A549 (cell line): ENCODE results near the gene AKR1A1. TPM values are rescaled to one million over a fixed set of nuclear protein-coding genes. Genes with fewer than 3 reads are reported as not detected.

Experiments
- ATAC-seq, 2 experiments: fragments of 200-7000 bp in 1 of 2; fragments of >200 bp in 1 of 2; cut with Nextera tagmentation in 1 of 2; cut with Tn5 transposase in 1 of 2; 3 replicates each; pipeline versions ENCODE4 v1.8.0 to v1.9.1; 2018 to 2020; ENCODE audit warnings: mild to moderate bottlenecking in 1 of 2, moderate library complexity in 1 of 2
- CTCF ChIA-PET: fragments of 300-600 bp; sonication (Branson Sonifier 250); formaldehyde crosslinking; extraction: SDS; loops from one replicate; lab custom pipeline; 2021; ENCODE audit warnings: antibody characterized with exemption, inconsistent platforms; lab: Yijun Ruan, JAX
- POLR2A ChIA-PET: fragments of 350-600 bp; formaldehyde crosslinking; extraction: SDS; loops from one replicate; lab custom pipeline; 2021; ENCODE audit warnings: antibody characterized with exemption, inconsistent platforms; lab: Yijun Ruan, JAX
- DNase-seq, 2 experiments: peaks; one replicate each; pipeline versions ENCODE4 v3.0.0 to v3.0.0-alpha.2; 2011 to 2016; ENCODE audit warnings: low read depth in 1 of 2, low spot score in 1 of 2
- FAIRE-seq: peaks from 2 replicates; lab custom pipeline; 2011; peaks lifted over from hg19 to GRCh38; lab: Jason Lieb, UNC
- H3K27ac ChIP-seq, 2 experiments: fragments of >200 bp; sonication (Bioruptor Twin); formaldehyde crosslinking; 3 replicates each; pipeline ENCODE4 v1.5.1; 2016 to 2017
- H3K4me1 ChIP-seq: fragments of >200 bp; sonication (Bioruptor Twin); formaldehyde crosslinking; 3 replicates; pipeline ENCODE4 v1.6.1; 2016
- H3K4me2 ChIP-seq: fragments of >200 bp; sonication (Bioruptor Twin); formaldehyde crosslinking; 3 replicates; pipeline ENCODE4 v1.6.1; 2016
- H3K4me3 ChIP-seq: fragments of >200 bp; sonication (Bioruptor Twin); formaldehyde crosslinking; 3 replicates; pipeline ENCODE4 v1.5.1; 2016
- H3K9me3 ChIP-seq: fragments of >200 bp; sonication (Bioruptor Twin); formaldehyde crosslinking; 3 replicates; pipeline ENCODE4 v1.6.1; 2016
- EHMT2 ChIP-seq: fragments of 200-600 bp; sonication (generic); IDR thresholded peaks from 2 replicates; pipeline ENCODE4 v1.6.1; 2016; ENCODE audit warnings: antibody characterized with exemption, low read depth, mild to moderate bottlenecking, moderate library complexity
- FOSB ChIP-seq: fragments of 250-450 bp; sonication (Bioruptor Pico); IDR thresholded peaks from 2 replicates; pipeline ENCODE4 v1.5.0; 2020; ENCODE audit warnings: mild to moderate bottlenecking, moderate library complexity
- MAFK ChIP-seq: fragments of 450-650 bp; IDR thresholded peaks from 2 replicates; pipeline ENCODE4 v1.6.1; 2014; ENCODE audit not compliant: partially characterized antibody
- MAZ ChIP-seq: fragments of 150-350 bp; IDR thresholded peaks from 2 replicates; pipeline ENCODE4 v1.6.1; 2014; ENCODE audit warnings: antibody characterized with exemption, low read depth, low read length, borderline replicate concordance
- NR3C1 ChIP-seq: fragments of >200 bp; sonication (Bioruptor Twin); formaldehyde crosslinking; IDR thresholded peaks from 3 replicates; pipeline ENCODE4 v1.6.1; 2017
- RFX5 ChIP-seq: fragments of 450-650 bp; IDR thresholded peaks from 2 replicates; pipeline ENCODE4 v1.7.1; 2014; ENCODE audit warnings: antibody characterized with exemption, mild to moderate bottlenecking, moderate library complexity
- TFCP2L1 ChIP-seq: fragments of 250-450 bp; sonication (Bioruptor Pico); IDR thresholded peaks from 2 replicates; pipeline ENCODE4 v1.5.0; 2021; ENCODE audit warnings: mild to moderate bottlenecking
- TP53 ChIP-seq: fragments of 250-450 bp; sonication (Bioruptor Pico); IDR thresholded peaks from 2 replicates; pipeline ENCODE4 v1.5.0; 2021; ENCODE audit warnings: mild to moderate bottlenecking, moderate library complexity
- WGBS: methylation state at CpG from one replicate; pipeline ENCODE4 v1.1.6; 2017; ENCODE audit errors: missing lambda C conversion rate; 5-methylcytosine and 5-hydroxymethylcytosine counted together
- polyA plus RNA-seq, 4 experiments: library from polyadenylated mRNA; depleted of rRNA in 3 of 4; stranded (reverse); fragments of >200 nt; fragmentation: RNase III in 1 of 4; extraction: RNeasy Plus Mini Kit Qiagen cat#74134 plus additional on column Dnase treatment in 1 of 4; gene quantifications; 2 replicates in 3 of 4; 3 replicates in 1 of 4; pipeline ENCODE4 v1.2.3, GENCODE V29; 2011 to 2017
- TF ChIP-seq, protein P1 (sequence below): fragments of 250-450 bp; sonication (Bioruptor Pico); IDR thresholded peaks from 2 replicates; pipeline ENCODE4 v1.5.0; 2020; ENCODE audit warnings: low read depth, mild to moderate bottlenecking, moderate library complexity
- TF ChIP-seq, protein P2 (sequence below): IDR thresholded peaks from 2 replicates; pipeline ENCODE4 v1.6.1; 2012; ENCODE audit warnings: low read depth, borderline replicate concordance
- TF ChIP-seq, protein P3 (sequence below): fragments of 200-600 bp; sonication (generic); IDR thresholded peaks from 2 replicates; pipeline ENCODE4 v1.6.1; 2016; ENCODE audit warnings: antibody characterized with exemption, mild to moderate bottlenecking, moderate library complexity
- TF ChIP-seq, protein P4 (sequence below): fragments of 150-350 bp; IDR thresholded peaks from 2 replicates; pipeline ENCODE4 v1.6.1; 2014; ENCODE audit warnings: low read depth, mild to moderate bottlenecking, low read length
- TF ChIP-seq, protein P5 (sequence below): fragments of >200 bp; sonication (Bioruptor Twin); formaldehyde crosslinking; IDR thresholded peaks from 3 replicates; pipeline ENCODE4 v1.5.1; 2016

Gene AKR1A1
- polyA plus RNA-seq, 2 of the 4 experiments (the other 2 are of a cell fraction) = 89.0 to 110 TPM

DNA sequence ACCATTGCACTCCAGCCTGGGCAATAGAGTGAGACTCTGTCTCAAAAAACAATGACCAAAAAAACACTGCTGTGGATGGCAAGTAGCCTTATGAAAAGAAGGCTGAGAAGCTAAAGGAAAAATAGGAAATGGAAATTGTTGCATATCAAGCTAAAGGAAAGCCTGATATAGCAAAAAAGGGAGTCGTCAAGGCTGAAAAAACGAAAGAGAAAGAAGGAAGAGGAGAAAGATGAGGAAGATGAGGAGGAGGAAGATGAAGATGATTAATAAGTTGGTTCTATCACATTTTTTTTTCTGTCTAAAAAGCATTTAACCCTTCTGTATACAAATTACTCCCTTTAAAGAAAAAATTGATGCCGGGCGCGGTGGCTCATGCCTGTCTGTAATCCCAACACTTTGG lies 18.8 kb upstream of the AKR1A1 start:
- ChIA-PET CTCF (interaction anchor here (0.6 kb wide), 1 partner anchor 518 kb away, joined by 3 read pairs; no protein-coding TSS in a partner anchor), POLR2A (interaction anchor here (0.6 kb wide), 1 partner anchor 72 kb away, joined by 3 read pairs; no protein-coding TSS in a partner anchor)
- no peak overlapping the region for H3K4me2 ChIP-seq
- no peak for FAIRE-seq
- H3K4me3 ChIP-seq = no peak overlapping the region
- peaks cover 5% of the 10 kb centered on the region; the same call in 1 of the 3 replicates for H3K4me1 ChIP-seq
- DNase-seq = no peak
- no peak for ATAC-seq
- H3K27ac ChIP-seq = no peak overlapping the region
- no peaks in the 10 kb centered on the region for H3K9me3 ChIP-seq
- 80% methylated on average over 5 of the region's 5 CpGs for WGBS
- TF ChIP-seq TP53 (CRISPR knock-in tag) = no peak
- no peak for TF ChIP-seq RFX5
- TF ChIP-seq, protein P1, sequence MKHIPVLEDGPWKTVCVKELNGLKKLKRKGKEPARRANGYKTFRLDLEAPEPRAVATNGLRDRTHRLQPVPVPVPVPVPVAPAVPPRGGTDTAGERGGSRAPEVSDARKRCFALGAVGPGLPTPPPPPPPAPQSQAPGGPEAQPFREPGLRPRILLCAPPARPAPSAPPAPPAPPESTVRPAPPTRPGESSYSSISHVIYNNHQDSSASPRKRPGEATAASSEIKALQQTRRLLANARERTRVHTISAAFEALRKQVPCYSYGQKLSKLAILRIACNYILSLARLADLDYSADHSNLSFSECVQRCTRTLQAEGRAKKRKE (CRISPR knock-in tag) = no peak
- TF ChIP-seq NR3C1 = no peak

DNA sequence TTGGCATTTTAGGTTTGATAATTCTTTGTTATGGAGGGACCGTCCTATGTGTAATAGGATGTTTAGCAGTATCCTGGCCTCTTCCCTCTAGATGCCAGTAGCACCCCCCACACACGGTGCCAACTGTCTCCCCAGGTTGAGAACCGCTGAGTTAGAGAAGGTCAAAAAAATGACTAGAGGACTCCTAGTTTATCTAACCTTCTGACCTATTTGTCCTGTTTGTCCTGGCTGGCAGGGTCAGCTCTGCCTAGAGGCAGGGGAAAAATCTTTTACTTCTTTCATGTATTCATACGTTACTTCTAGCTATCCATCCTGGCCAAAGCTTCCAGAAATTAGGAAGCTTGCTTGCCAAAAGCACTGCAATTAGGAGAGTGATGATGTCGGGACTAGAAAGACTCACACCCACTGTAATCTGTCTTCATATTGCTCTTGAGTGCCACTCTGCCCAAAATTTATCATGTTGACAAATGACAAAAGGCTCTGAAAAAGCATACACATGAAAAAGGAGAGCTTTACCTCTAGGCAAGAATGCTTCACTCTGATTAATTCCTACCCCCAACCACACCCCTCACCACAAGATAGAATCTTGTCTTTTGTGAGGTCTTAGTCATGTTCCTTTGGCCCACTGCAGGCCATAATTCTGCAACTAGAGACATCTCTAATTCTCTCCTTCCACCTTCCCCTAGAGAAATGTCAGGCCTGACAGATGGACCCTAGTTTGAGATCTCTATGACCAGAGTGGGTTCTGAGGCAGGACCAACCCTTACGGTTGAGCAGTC lies 14.4 kb upstream of the AKR1A1 start:
- ChIA-PET CTCF (interaction anchor here (0.9 to 1.9 kb wide), 3 partner anchors 14 to 189 kb away, joined by 3 to 5 read pairs (median 3); partner anchors contain the start of gene AKR1A1), POLR2A (interaction anchor here (1.1 to 1.6 kb wide), 2 partner anchors 14 to 15 kb away, joined by 4 to 6 read pairs; partner anchors contain the start of genes AKR1A1 and PRDX1)
- DNase-seq = no peak
- no peaks in the 10 kb centered on the region for H3K9me3 ChIP-seq
- WGBS = 73% methylated on average over 6 of the region's 6 CpGs
- no peak for FAIRE-seq
- H3K4me1 ChIP-seq = no peaks in the 10 kb centered on the region
- no peak overlapping the region for H3K4me3 ChIP-seq
- H3K4me2 ChIP-seq = no peak overlapping the region
- TF ChIP-seq FOSB (CRISPR knock-in tag) (no peak), MAZ (no peak), MAFK (no peak)
- TF ChIP-seq, all 56 proteins: peak for 0
- H3K27ac ChIP-seq = no peak overlapping the region
- no peak for ATAC-seq

DNA sequence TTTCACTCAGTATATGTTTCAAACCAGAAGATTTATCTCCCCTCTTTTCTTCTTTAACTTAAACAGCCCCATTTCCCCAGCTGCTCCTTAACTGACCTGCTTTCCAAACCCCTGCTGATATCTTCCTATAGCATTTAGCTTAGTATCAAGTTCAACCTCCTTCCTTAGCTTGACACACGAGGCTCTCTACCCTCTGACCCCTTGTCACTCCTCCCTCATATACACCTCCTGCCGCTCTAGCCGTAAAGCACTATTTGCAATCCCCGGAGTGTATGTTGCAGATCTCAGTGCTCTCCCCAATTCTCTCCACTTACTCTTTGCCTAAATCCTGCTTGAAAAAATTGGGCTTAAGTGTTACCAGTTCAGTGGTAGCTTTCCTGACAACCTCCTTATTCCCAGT lies 13.7 kb upstream of the AKR1A1 start:
- ATAC-seq (no peak), FAIRE-seq (no peak)
- no peaks in the 10 kb centered on the region for H3K9me3 ChIP-seq

DNA sequence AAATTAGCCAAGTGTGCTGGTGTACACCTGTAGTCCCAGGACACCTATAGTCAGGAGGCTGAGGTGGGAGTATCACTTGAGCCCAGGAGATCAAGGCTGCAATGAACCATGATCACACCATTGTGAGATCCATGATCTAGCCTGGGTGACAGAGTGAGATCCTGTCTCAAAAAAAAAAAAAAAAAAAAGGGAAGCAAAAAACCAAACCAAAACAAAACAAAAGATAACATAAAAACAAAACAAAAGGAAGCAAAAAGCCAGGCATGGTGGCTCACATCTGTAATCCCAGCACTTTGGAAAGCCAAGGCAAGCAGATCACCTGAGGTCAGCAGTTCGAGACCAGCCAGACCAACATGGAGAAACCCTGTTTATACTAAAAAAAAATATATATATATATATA lies 9.4 kb upstream of the AKR1A1 start:
- H3K9me3 ChIP-seq = no peaks in the 10 kb centered on the region
- no peak for ATAC-seq
- H3K4me1 ChIP-seq = peaks cover 8% of the 10 kb centered on the region; the same call in 2 of the 3 replicates
- 100% methylated on average over 1 of the region's 1 CpG for WGBS
- no peak for DNase-seq
- POLR2A ChIA-PET = interaction anchor here (2.4 kb wide), 1 partner anchor 20 kb away, joined by 7 read pairs; the partner anchor contains the start of gene PRDX1
- H3K27ac ChIP-seq = no peak overlapping the region
- no peak for FAIRE-seq
- CTCF ChIA-PET = interaction anchor here (0.8 kb wide), 1 partner anchor 29 kb away, joined by 5 read pairs; no protein-coding TSS in a partner anchor
- no peak overlapping the region for H3K4me2 ChIP-seq
- H3K4me3 ChIP-seq = no peak overlapping the region
- TF ChIP-seq, protein P2, sequence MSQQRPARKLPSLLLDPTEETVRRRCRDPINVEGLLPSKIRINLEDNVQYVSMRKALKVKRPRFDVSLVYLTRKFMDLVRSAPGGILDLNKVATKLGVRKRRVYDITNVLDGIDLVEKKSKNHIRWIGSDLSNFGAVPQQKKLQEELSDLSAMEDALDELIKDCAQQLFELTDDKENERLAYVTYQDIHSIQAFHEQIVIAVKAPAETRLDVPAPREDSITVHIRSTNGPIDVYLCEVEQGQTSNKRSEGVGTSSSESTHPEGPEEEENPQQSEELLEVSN = no peak
- TF ChIP-seq, protein P3, sequence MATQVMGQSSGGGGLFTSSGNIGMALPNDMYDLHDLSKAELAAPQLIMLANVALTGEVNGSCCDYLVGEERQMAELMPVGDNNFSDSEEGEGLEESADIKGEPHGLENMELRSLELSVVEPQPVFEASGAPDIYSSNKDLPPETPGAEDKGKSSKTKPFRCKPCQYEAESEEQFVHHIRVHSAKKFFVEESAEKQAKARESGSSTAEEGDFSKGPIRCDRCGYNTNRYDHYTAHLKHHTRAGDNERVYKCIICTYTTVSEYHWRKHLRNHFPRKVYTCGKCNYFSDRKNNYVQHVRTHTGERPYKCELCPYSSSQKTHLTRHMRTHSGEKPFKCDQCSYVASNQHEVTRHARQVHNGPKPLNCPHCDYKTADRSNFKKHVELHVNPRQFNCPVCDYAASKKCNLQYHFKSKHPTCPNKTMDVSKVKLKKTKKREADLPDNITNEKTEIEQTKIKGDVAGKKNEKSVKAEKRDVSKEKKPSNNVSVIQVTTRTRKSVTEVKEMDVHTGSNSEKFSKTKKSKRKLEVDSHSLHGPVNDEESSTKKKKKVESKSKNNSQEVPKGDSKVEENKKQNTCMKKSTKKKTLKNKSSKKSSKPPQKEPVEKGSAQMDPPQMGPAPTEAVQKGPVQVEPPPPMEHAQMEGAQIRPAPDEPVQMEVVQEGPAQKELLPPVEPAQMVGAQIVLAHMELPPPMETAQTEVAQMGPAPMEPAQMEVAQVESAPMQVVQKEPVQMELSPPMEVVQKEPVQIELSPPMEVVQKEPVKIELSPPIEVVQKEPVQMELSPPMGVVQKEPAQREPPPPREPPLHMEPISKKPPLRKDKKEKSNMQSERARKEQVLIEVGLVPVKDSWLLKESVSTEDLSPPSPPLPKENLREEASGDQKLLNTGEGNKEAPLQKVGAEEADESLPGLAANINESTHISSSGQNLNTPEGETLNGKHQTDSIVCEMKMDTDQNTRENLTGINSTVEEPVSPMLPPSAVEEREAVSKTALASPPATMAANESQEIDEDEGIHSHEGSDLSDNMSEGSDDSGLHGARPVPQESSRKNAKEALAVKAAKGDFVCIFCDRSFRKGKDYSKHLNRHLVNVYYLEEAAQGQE = no peak
- TF ChIP-seq, protein P4, sequence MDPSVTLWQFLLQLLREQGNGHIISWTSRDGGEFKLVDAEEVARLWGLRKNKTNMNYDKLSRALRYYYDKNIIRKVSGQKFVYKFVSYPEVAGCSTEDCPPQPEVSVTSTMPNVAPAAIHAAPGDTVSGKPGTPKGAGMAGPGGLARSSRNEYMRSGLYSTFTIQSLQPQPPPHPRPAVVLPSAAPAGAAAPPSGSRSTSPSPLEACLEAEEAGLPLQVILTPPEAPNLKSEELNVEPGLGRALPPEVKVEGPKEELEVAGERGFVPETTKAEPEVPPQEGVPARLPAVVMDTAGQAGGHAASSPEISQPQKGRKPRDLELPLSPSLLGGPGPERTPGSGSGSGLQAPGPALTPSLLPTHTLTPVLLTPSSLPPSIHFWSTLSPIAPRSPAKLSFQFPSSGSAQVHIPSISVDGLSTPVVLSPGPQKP = no peak
- TF ChIP-seq MAZ (no peak), EHMT2 (no peak)

More for the DNA sequence above, 13.7 kb upstream of the AKR1A1 start:
- no peak overlapping the region for H3K4me3 ChIP-seq
- 75% methylated on average over 4 of the region's 4 CpGs for WGBS
- TF ChIP-seq MAZ (no peak), TFCP2L1 (CRISPR knock-in tag) (no peak)
- TF ChIP-seq, protein P5, sequence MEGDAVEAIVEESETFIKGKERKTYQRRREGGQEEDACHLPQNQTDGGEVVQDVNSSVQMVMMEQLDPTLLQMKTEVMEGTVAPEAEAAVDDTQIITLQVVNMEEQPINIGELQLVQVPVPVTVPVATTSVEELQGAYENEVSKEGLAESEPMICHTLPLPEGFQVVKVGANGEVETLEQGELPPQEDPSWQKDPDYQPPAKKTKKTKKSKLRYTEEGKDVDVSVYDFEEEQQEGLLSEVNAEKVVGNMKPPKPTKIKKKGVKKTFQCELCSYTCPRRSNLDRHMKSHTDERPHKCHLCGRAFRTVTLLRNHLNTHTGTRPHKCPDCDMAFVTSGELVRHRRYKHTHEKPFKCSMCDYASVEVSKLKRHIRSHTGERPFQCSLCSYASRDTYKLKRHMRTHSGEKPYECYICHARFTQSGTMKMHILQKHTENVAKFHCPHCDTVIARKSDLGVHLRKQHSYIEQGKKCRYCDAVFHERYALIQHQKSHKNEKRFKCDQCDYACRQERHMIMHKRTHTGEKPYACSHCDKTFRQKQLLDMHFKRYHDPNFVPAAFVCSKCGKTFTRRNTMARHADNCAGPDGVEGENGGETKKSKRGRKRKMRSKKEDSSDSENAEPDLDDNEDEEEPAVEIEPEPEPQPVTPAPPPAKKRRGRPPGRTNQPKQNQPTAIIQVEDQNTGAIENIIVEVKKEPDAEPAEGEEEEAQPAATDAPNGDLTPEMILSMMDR = no peak
- TF ChIP-seq, protein P2 = no peak
- no peak for DNase-seq
- ChIA-PET CTCF (interaction anchor here (1.9 kb wide), 1 partner anchor 32 kb away, joined by 5 read pairs; no protein-coding TSS in a partner anchor), POLR2A (interaction anchor here (1.1 to 1.6 kb wide), 2 partner anchors 14 to 15 kb away, joined by 4 to 6 read pairs; partner anchors contain the start of genes AKR1A1 and PRDX1)
- no peak overlapping the region for H3K27ac ChIP-seq
- H3K4me1 ChIP-seq = no peaks in the 10 kb centered on the region
- H3K4me2 ChIP-seq = no peak overlapping the region
